Adrenal gland (tissue), 12 donors: ENCODE results near the gene EFHC1. TPM values are rescaled to one million over a fixed set of nuclear protein-coding genes. Genes with fewer than 3 reads are reported as not detected.

Experiments used
- DNase-seq, 7 donors: peaks; one replicate each; pipeline ENCODE4 v3.0.0-alpha.2; 2019 to 2020
- H3K27ac ChIP-seq, 5 donors: fragments of 200-600 bp; sonication (generic) in 4 of 5; 1 replicate in 3 of 5; 2 replicates in 2 of 5; pipeline versions ENCODE4 v1.5.1 to v1.8.0; 2016 to 2020; ENCODE audit warnings: mild to moderate bottlenecking in 1 of 5
- H3K27me3 ChIP-seq: fragments of 200-600 bp; 2 replicates; pipeline ENCODE4 v1.8.0; 2021
- H3K36me3 ChIP-seq, 2 donors: fragments of 200-600 bp; replicated peaks in 1 of 2; 1 replicate in 1 of 2; 2 replicates in 1 of 2; pipeline versions ENCODE4 v1.5.1 to v1.8.0; 2018 to 2022
- H3K4me1 ChIP-seq, 2 donors: fragments of 200-600 bp; replicated peaks in 1 of 2; 1 replicate in 1 of 2; 2 replicates in 1 of 2; pipeline versions ENCODE4 v1.5.1 to v1.8.0; 2018 to 2021
- H3K4me3 ChIP-seq, 4 donors: fragments of 200-600 bp; sonication (generic) in 3 of 4; one replicate each; pipeline ENCODE4 v1.5.1; 2016 to 2018
- H3K9me3 ChIP-seq, 3 donors: fragments of 200-600 bp; sonication (generic) in 1 of 3; replicated peaks in 1 of 3; 1 replicate in 2 of 3; 2 replicates in 1 of 3; pipeline versions ENCODE4 v1.5.1 to v1.8.0; 2016 to 2021
- POLR2A ChIP-seq, 2 donors: fragments of 450-650 bp; IDR thresholded peaks; one replicate each; pipeline ENCODE4 v1.6.1; 2017; ENCODE audit warnings: antibody characterized with exemption in 2 of 2, mild to moderate bottlenecking in 2 of 2, moderate library complexity in 1 of 2
- WGBS, 4 donors: extraction: QIAGEN DNeasy Blood & Tissue Kit in 2 of 4; methylation state at CpG; one replicate each; pipeline versions ENCODE4 v1.1.5 to v1.1.7; 2013 to 2017; 5-methylcytosine and 5-hydroxymethylcytosine counted together
- intact Hi-C, 2 donors: fragments of 100-400 bp; cut with DNase I; formaldehyde crosslinking; loops; one replicate each; pipeline versions ENCODE4 v1.14.1 to v1.15.0; 2022 to 2023
- polyA plus RNA-seq, 3 donors: library from polyadenylated mRNA; stranded (reverse); fragments of 200-250 nt in 2 of 3; fragments of 350-450 nt in 1 of 3; fragmentation: Illumina TruSeq in 1 of 3; extraction: RNeasy Lipid Tissue Mini Kit (QIAGEN cat#74804) in 1 of 3; gene quantifications; one replicate each; pipeline ENCODE4 v1.2.3, GENCODE V29; 2013 to 2014
- total RNA-seq, 9 donors: library from RNA; depleted of rRNA in 4 of 9; stranded (reverse); fragments of >200 nt in 4 of 9; fragments of 120-200 nt in 1 of 9; fragmentation: NEBNext Ultra II Directional in 1 of 9; extraction: Animal tissue kit (Norgen Biotek cat#: 25700) in 1 of 9; gene quantifications; one replicate each; pipeline versions ENCODE4 v1.1.0 to v1.2.4, GENCODE V29; 2013 to 2023
- TF ChIP-seq, protein P1 (sequence below), 6 experiments: fragments of 450-650 bp in 4 of 6; fragments of 200-600 bp in 2 of 6; sonication (generic) in 1 of 6; IDR thresholded peaks; 1 replicate in 5 of 6; 2 replicates in 1 of 6; pipeline versions ENCODE4 v1.5.1 to v1.8.0; 2016 to 2021; ENCODE audit warnings: antibody characterized with exemption in 6 of 6, mild to moderate bottlenecking in 2 of 6, moderate library complexity in 1 of 6
- donor health status: healthy with polysubstance abuse.
- donor health status: Bipolar disorder and iron deficiency.
- donor health status: DM: yes; HTN: yes; CAD: no.
- donor health status: DM: no; HTN: no; CAD: no.
- donor health status: DM: no; HTN: no; CAD: no.
- donor health status: DM: yes; HTN: yes; CAD: no.

Gene EFHC1
- total and polyA plus RNA-seq, 12 donors: 4.0 to 47.9 (median 16.8) TPM

DNA sequence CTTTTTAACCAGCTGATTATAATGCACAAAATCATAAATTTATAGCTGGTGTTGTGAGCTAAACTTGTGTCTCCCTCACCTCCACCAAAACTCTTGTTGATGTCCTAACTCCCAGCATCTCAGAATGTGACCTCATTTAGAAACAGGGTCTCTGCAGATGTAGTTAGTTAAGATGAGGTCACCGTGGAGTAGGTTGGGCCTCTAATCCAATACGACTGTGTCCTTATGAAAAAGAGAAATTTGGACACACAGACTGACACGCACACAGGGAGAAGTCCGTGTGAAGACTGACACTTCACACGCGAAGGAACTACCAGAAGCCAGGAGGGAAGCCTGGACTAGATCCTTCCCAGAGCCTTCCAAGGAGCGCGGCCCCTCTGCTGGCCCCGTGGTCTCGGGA, 110.2 kb downstream of the EFHC1 start:
- H3K36me3 ChIP-seq: peaks cover 0 to 8% of the 10 kb centered on the region in 2 donors
- H3K4me3 ChIP-seq: no peak overlapping the region
- H3K4me1 ChIP-seq: no peaks in the 10 kb centered on the region
- no peak for DNase-seq
- WGBS, 4 donors: 95 to 98% (median 96%) methylated on average over 10 of the region's 10 CpGs
- H3K9me3 ChIP-seq: no peaks in the 10 kb centered on the region
- intact Hi-C loops: no loop called here
- H3K27ac ChIP-seq: no peak overlapping the region
- no peak for TF ChIP-seq POLR2A (IDR thresholded peaks at IDR 0.05)
- TF ChIP-seq, protein P1, sequence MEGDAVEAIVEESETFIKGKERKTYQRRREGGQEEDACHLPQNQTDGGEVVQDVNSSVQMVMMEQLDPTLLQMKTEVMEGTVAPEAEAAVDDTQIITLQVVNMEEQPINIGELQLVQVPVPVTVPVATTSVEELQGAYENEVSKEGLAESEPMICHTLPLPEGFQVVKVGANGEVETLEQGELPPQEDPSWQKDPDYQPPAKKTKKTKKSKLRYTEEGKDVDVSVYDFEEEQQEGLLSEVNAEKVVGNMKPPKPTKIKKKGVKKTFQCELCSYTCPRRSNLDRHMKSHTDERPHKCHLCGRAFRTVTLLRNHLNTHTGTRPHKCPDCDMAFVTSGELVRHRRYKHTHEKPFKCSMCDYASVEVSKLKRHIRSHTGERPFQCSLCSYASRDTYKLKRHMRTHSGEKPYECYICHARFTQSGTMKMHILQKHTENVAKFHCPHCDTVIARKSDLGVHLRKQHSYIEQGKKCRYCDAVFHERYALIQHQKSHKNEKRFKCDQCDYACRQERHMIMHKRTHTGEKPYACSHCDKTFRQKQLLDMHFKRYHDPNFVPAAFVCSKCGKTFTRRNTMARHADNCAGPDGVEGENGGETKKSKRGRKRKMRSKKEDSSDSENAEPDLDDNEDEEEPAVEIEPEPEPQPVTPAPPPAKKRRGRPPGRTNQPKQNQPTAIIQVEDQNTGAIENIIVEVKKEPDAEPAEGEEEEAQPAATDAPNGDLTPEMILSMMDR (IDR thresholded peaks at IDR 0.05): no peak
- no peaks in the 10 kb centered on the region for H3K27me3 ChIP-seq

DNA sequence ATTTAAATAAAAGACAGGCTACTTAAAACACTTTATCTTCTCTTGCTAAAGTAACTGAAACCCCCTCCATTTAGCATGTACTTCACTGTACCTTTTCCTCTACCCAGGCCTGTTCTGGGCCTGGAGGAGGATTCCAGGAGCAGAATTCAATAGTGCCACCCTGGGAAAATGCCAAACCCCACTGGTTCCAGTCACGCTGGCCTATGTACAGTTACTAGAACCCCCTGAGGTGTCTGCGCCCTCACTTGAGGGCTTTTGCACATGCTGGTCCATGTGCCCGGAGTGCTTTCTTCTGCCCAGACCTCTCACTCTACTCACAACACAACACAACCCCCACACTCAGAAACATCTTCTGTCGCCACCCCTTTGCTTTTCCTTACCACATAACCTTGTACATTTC, 111.3 kb downstream of the EFHC1 start:
- no peaks in the 10 kb centered on the region for H3K9me3 ChIP-seq
- H3K27ac ChIP-seq: no peak overlapping the region
- H3K4me3 ChIP-seq: no peak overlapping the region
- H3K27me3 ChIP-seq: no peaks in the 10 kb centered on the region
- no peak for DNase-seq
- no peaks in the 10 kb centered on the region for H3K4me1 ChIP-seq
- WGBS, 4 donors: 95 to 99% (median 96%) methylated on average over 4 of the region's 4 CpGs
- intact Hi-C loops: no loop called here
- H3K36me3 ChIP-seq: peaks cover 0 to 10% of the 10 kb centered on the region in 2 donors
- TF ChIP-seq, protein P1 (IDR thresholded peaks at IDR 0.05): no peak
- TF ChIP-seq POLR2A (IDR thresholded peaks at IDR 0.05): no peak

DNA sequence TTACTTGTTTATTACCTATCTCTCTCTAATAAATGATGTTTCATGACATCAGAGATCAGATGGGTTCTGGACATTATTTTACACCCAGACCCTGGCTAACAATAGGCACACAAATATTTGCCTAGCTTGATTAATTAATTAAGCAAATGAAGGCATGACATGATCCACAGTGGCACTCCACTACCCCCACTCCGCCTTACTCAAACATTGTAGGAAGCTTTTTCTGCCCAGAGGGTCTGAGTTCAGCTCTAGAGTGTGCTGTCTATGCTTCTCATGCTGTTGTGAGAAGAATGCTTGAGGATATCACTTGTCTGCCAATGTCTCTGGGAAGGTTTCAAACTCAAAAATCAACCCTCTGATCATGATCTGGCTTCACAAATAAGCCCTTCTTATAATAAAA, 111.7 kb downstream of the EFHC1 start:
- Histone ChIP-seq H3K4me1 (no peaks in the 10 kb centered on the region), H3K4me3 (no peak overlapping the region), H3K27me3 (no peaks in the 10 kb centered on the region), H3K9me3 (no peaks in the 10 kb centered on the region), H3K27ac (no peak overlapping the region), H3K36me3 (peaks cover 0 to 10% of the 10 kb centered on the region in 2 donors)
- DNase-seq: no peak
- intact Hi-C loops: no loop called here
- 88 to 100% (median 98%) methylated on average over 1 of the region's 1 CpG for WGBS, 4 donors
- TF ChIP-seq, protein P1 (IDR thresholded peaks at IDR 0.05): no peak
- TF ChIP-seq POLR2A (IDR thresholded peaks at IDR 0.05): no peak

DNA sequence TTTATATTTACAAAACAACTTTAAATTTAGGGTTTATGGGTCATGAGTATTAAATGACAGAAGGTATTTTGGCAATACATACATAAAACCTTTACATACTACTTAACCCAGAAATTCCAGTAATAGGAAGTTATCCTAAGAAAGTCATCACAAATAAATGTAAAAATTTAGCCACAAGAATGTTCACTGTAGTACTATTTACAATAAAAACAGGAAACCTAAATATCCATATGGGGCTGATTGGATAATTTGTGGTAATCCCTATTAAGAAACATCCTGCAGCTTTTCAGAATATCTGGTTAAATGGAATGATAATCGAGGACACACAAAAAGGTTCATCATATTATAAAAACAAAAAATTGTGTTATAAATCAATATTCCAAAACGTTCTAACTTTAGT, 112.3 kb downstream of the EFHC1 start:
- 75 to 84% (median 76%) methylated on average over 2 of the region's 2 CpGs for WGBS, 4 donors
- Histone ChIP-seq H3K27me3 (no peaks in the 10 kb centered on the region), H3K9me3 (no peaks in the 10 kb centered on the region), H3K36me3 (peaks cover 0 to 10% of the 10 kb centered on the region in 2 donors), H3K27ac (no peak overlapping the region), H3K4me1 (no peaks in the 10 kb centered on the region), H3K4me3 (no peak overlapping the region)
- intact Hi-C loops: no loop called here
- no peak for DNase-seq
- TF ChIP-seq, protein P1 (IDR thresholded peaks at IDR 0.05): no peak
- TF ChIP-seq POLR2A (IDR thresholded peaks at IDR 0.05): no peak
